Lower lobe of right lung (tissue), 2 donors: ENCODE measurements around the gene ADCY7. TPM values are rescaled to one million over a fixed set of nuclear protein-coding genes. Genes with fewer than 3 reads are reported as not detected.

ENCODE experiments used
- ATAC-seq, 2 donors: fragments of 200-7000 bp; cut with Tn5 transposase; one replicate each; pipeline ENCODE4 v1.9.1; 2020 to 2022; ENCODE audit warnings: mild to moderate bottlenecking in 2 of 2, moderate library complexity in 2 of 2
- DNase-seq: peaks from one replicate; pipeline ENCODE4 v3.0.0-alpha.2; 2020
- H3K27ac ChIP-seq: fragments of 200-600 bp; one replicate; pipeline ENCODE4 v1.8.0; 2022
- H3K27me3 ChIP-seq: fragments of 200-600 bp; one replicate; pipeline ENCODE4 v1.8.0; 2022; ENCODE audit warnings: low read depth
- H3K36me3 ChIP-seq: fragments of 200-600 bp; one replicate; pipeline ENCODE4 v1.8.0; 2022; ENCODE audit warnings: mild to moderate bottlenecking
- H3K4me1 ChIP-seq: fragments of 200-600 bp; one replicate; pipeline ENCODE4 v1.8.0; 2022
- H3K4me3 ChIP-seq: fragments of 200-600 bp; one replicate; pipeline ENCODE4 v1.8.0; 2022; ENCODE audit warnings: mild to moderate bottlenecking
- H3K9me3 ChIP-seq: fragments of 200-600 bp; one replicate; pipeline ENCODE4 v1.8.0; 2022
- CTCF ChIP-seq: fragments of 200-600 bp; IDR thresholded peaks from one replicate; pipeline ENCODE4 v1.8.0; 2022; ENCODE audit warnings: antibody characterized with exemption, mild to moderate bottlenecking
- intact Hi-C: fragments of 100-400 bp; cut with DNase I; formaldehyde crosslinking; loops from one replicate; pipeline ENCODE4 v1.11.0; 2022
- total RNA-seq: library from RNA; stranded (reverse); fragmentation: NEBNext Ultra II Directional; extraction: Animal tissue kit (Norgen Biotek cat#: 25700); gene quantifications from one replicate; pipeline ENCODE4 v1.2.1, GENCODE V29; 2021
- donor health status: DM: no; HTN: yes; CAD: no; lungs with severe emphysema.

Gene ADCY7
- total RNA-seq, 1 donor from 2014 or later: 115 TPM

DNA sequence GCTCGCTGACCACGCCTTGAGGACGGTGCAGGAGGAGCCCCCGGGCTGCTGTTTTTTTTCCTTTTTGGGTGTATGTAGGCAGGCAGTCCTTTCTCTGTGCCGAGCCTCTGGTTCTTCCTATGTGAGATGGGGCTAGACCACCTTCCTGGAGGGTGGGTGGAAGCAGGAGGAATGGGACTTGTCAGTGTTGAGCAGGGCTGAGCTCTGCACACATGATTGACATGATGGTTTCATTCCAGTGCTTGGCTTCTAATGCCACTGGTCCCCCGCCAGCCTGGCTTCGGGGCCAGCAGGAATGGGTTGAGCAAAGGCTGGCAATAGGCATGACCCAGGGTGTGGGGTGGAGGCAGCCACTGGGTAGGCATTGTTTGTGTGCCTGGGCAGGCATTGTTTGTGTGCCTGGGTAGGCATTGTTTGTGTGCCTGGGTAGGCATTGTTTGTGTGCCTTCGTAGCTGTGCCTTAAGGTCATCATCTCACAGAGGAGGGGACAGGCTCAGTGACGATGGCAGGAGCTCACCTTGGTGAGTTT is 14.2 kb upstream of the ADCY7 start:
- intact Hi-C loops: no loop called here
- DNase-seq (no peak), ATAC-seq (no peak)
- no peak overlapping the region for H3K27ac ChIP-seq
- H3K36me3 ChIP-seq: no peaks in the 10 kb centered on the region
- no peak overlapping the region for H3K4me3 ChIP-seq
- TF ChIP-seq CTCF: no peak
- peaks cover 36% of the 10 kb centered on the region for H3K4me1 ChIP-seq
- H3K27me3 ChIP-seq: no peaks in the 10 kb centered on the region
- no peaks in the 10 kb centered on the region for H3K9me3 ChIP-seq

DNA sequence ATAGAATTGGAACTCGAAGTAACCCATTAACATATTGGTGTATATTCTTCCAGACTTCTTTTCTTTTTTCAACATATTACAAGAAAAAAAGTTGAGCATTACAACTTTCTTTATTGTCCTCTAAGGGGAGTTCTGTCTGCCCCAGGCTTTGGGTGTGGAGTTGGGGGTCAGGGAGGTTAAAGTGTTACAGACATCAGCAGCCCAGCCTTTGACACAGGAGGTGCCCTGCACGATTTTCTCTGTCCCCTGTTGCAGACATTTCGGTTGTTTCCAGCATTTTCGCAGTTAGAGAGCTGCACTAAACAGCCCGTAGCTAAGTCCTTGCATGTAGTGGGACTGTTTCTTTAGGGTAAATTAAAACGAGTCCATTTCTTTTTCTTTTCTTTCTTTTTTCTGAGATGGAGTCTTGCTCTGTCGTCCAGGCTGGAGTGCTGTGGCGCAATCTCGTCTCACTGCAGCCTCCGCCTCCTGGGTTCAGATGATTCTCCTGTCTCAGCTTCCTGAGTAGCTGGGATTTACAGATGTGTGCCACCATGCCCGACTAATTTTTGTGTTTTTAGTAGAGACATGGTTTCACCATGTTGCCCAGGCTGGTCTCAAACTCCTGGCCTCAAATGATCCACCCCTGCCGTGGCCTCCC is 13.4 kb upstream of the ADCY7 start:
- Histone ChIP-seq H3K4me3 (no peak overlapping the region), H3K36me3 (no peaks in the 10 kb centered on the region), H3K4me1 (peaks cover 36% of the 10 kb centered on the region), H3K27me3 (no peaks in the 10 kb centered on the region), H3K9me3 (no peaks in the 10 kb centered on the region), H3K27ac (no peak overlapping the region)
- intact Hi-C loops: no loop called here
- TF ChIP-seq CTCF: no peak
- ATAC-seq: no peak
- DNase-seq: no peak

DNA sequence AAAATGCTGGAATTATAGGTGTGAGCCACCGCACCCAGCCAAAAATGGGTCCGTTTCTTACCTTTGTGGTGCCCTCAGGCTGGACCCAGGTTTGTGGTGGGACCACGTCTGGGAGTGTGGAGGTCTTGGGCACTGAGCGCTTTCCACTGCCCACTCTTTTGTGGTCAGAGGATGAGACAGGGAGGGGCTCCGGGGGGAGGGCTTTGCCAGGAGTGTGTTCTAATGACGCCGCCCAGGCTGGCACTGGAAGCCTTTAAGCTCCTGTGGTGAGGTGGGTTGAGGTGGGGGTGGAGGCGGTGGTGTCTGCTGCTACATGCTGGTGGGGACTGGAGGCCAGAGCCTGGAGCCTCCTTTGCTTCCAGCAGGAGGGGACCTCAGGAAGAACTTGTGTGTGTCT is 12.8 kb upstream of the ADCY7 start:
- no peak for DNase-seq
- Histone ChIP-seq H3K4me1 (peaks cover 37% of the 10 kb centered on the region), H3K27me3 (no peaks in the 10 kb centered on the region), H3K4me3 (no peak overlapping the region), H3K36me3 (no peaks in the 10 kb centered on the region), H3K9me3 (no peaks in the 10 kb centered on the region), H3K27ac (no peak overlapping the region)
- intact Hi-C loops: no loop called here
- no peak for TF ChIP-seq CTCF
- ATAC-seq: no peak

GRCh38 chr16:50254072-50254471 is 12.3 kb upstream of the ADCY7 start:
- Histone ChIP-seq H3K4me3 (no peak overlapping the region), H3K4me1 (peaks cover 43% of the 10 kb centered on the region), H3K9me3 (no peaks in the 10 kb centered on the region), H3K36me3 (no peaks in the 10 kb centered on the region), H3K27me3 (no peaks in the 10 kb centered on the region), H3K27ac (no peak overlapping the region)
- TF ChIP-seq CTCF: no peak
- intact Hi-C loops: no loop called here
- DNase-seq: no peak
- no peak for ATAC-seq

GRCh38 chr16:50255538-50255937 is 10.8 kb upstream of the ADCY7 start:
- no peaks in the 10 kb centered on the region for H3K36me3 ChIP-seq
- intact Hi-C loops: no loop called here
- no peaks in the 10 kb centered on the region for H3K9me3 ChIP-seq
- no peak for TF ChIP-seq CTCF
- DNase-seq (no peak), ATAC-seq (no peak)
- H3K27ac ChIP-seq: no peak overlapping the region
- H3K4me3 ChIP-seq: no peak overlapping the region
- H3K27me3 ChIP-seq: no peaks in the 10 kb centered on the region
- H3K4me1 ChIP-seq: peaks cover 40% of the 10 kb centered on the region
